GM23338 (cell line): ENCODE measurements around the gene PSMA2.

ENCODE experiments used
- CREB1 ChIP-seq: fragments of 250-450 bp; sonication (Bioruptor Pico); IDR thresholded peaks from 2 replicates; pipeline ENCODE4 v1.5.0; 2020; ENCODE audit warnings: low read depth, mild to moderate bottlenecking, moderate library complexity
- EZH2 ChIP-seq: fragments of 200-600 bp; sonication (generic); IDR thresholded peaks from one replicate; pipeline ENCODE4 v1.8.0; 2017; ENCODE audit warnings: antibody characterized with exemption, mild to moderate bottlenecking, low read depth; ENCODE audit not compliant: unreplicated experiment
- EZH2phosphoT487 ChIP-seq: fragments of 200-600 bp; sonication (generic); IDR thresholded peaks from one replicate; pipeline ENCODE4 v1.8.1; 2018; ENCODE audit warnings: antibody characterized with exemption; ENCODE audit not compliant: unreplicated experiment
- JUNB ChIP-seq: IDR thresholded peaks from one replicate; pipeline ENCODE4 v1.6.1; 2016; ENCODE audit warnings: antibody characterized with exemption; ENCODE audit not compliant: unreplicated experiment
- NANOG ChIP-seq: IDR thresholded peaks from 2 replicates; pipeline ENCODE4 v1.6.1; 2016; ENCODE audit warnings: antibody characterized with exemption, borderline replicate concordance
- POLR2AphosphoS5 ChIP-seq: IDR thresholded peaks from 2 replicates; pipeline ENCODE4 v1.6.1; 2016; ENCODE audit warnings: antibody characterized with exemption, low read depth
- STAT1 ChIP-seq: IDR thresholded peaks from one replicate; pipeline ENCODE4 v1.6.1; 2016; ENCODE audit warnings: antibody characterized with exemption; ENCODE audit not compliant: unreplicated experiment
- ZNF331 ChIP-seq: fragments of 250-450 bp; sonication (Bioruptor Pico); IDR thresholded peaks from 2 replicates; pipeline ENCODE4 v1.5.0; 2020; ENCODE audit warnings: low read depth, mild to moderate bottlenecking, moderate library complexity
- TF ChIP-seq, protein P1 (sequence below), 2 experiments: fragments of 200-600 bp in 1 of 2; sonication (generic) in 1 of 2; conservative IDR thresholded peaks; 2 replicates each; pipeline versions ENCODE4 v1.5.1 to v1.6.1; 2016 to 2017; ENCODE audit warnings: antibody characterized with exemption in 2 of 2, low read depth in 2 of 2, mild to moderate bottlenecking in 2 of 2, moderate library complexity in 1 of 2
- TF ChIP-seq, protein P2 (sequence below): IDR thresholded peaks from one replicate; pipeline ENCODE4 v1.6.1; 2018; ENCODE audit warnings: antibody characterized with exemption; ENCODE audit not compliant: unreplicated experiment
- TF ChIP-seq, protein P3 (sequence below): IDR thresholded peaks from 2 replicates; pipeline ENCODE4 v1.6.1; 2016; ENCODE audit warnings: antibody characterized with exemption
- TF ChIP-seq, protein P4 (sequence below): fragments of 250-450 bp; sonication (Bioruptor Pico); IDR thresholded peaks from 2 replicates; pipeline ENCODE4 v1.5.0; 2020; ENCODE audit warnings: mild to moderate bottlenecking, moderate library complexity

DNA sequence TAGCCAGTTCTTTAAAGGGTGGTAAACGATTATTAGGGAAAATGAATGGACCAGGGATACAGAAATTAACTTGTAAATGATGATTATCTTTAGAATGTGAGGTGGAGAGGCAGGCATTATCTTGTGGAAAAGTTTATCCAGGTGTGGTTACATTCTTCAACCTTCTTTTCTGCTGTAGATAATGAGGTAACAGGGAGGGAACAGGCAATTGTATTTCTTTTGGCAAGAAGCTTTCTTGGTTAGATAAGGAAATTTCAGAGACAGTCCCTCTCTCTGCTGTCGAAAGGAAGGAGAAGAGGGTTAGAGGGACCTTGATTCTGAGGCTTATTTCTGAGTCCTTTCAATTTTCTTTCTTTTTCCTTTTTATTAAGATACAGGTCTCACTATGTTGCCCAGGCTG is 32.3 kb upstream of the PSMA2 start:
- TF ChIP-seq, protein P1, sequence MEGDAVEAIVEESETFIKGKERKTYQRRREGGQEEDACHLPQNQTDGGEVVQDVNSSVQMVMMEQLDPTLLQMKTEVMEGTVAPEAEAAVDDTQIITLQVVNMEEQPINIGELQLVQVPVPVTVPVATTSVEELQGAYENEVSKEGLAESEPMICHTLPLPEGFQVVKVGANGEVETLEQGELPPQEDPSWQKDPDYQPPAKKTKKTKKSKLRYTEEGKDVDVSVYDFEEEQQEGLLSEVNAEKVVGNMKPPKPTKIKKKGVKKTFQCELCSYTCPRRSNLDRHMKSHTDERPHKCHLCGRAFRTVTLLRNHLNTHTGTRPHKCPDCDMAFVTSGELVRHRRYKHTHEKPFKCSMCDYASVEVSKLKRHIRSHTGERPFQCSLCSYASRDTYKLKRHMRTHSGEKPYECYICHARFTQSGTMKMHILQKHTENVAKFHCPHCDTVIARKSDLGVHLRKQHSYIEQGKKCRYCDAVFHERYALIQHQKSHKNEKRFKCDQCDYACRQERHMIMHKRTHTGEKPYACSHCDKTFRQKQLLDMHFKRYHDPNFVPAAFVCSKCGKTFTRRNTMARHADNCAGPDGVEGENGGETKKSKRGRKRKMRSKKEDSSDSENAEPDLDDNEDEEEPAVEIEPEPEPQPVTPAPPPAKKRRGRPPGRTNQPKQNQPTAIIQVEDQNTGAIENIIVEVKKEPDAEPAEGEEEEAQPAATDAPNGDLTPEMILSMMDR (conservative IDR thresholded peaks at IDR 0.05; ENCODE audit: low read depth in 2 of 2) = no peak
- no peak for TF ChIP-seq POLR2AphosphoS5
- TF ChIP-seq EZH2phosphoT487 = no peak
- TF ChIP-seq, protein P2, sequence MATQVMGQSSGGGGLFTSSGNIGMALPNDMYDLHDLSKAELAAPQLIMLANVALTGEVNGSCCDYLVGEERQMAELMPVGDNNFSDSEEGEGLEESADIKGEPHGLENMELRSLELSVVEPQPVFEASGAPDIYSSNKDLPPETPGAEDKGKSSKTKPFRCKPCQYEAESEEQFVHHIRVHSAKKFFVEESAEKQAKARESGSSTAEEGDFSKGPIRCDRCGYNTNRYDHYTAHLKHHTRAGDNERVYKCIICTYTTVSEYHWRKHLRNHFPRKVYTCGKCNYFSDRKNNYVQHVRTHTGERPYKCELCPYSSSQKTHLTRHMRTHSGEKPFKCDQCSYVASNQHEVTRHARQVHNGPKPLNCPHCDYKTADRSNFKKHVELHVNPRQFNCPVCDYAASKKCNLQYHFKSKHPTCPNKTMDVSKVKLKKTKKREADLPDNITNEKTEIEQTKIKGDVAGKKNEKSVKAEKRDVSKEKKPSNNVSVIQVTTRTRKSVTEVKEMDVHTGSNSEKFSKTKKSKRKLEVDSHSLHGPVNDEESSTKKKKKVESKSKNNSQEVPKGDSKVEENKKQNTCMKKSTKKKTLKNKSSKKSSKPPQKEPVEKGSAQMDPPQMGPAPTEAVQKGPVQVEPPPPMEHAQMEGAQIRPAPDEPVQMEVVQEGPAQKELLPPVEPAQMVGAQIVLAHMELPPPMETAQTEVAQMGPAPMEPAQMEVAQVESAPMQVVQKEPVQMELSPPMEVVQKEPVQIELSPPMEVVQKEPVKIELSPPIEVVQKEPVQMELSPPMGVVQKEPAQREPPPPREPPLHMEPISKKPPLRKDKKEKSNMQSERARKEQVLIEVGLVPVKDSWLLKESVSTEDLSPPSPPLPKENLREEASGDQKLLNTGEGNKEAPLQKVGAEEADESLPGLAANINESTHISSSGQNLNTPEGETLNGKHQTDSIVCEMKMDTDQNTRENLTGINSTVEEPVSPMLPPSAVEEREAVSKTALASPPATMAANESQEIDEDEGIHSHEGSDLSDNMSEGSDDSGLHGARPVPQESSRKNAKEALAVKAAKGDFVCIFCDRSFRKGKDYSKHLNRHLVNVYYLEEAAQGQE = no peak
- no peak for TF ChIP-seq STAT1
- TF ChIP-seq EZH2 = no peak
- TF ChIP-seq CREB1 (CRISPR knock-in tag) = no peak
- TF ChIP-seq, protein P3, sequence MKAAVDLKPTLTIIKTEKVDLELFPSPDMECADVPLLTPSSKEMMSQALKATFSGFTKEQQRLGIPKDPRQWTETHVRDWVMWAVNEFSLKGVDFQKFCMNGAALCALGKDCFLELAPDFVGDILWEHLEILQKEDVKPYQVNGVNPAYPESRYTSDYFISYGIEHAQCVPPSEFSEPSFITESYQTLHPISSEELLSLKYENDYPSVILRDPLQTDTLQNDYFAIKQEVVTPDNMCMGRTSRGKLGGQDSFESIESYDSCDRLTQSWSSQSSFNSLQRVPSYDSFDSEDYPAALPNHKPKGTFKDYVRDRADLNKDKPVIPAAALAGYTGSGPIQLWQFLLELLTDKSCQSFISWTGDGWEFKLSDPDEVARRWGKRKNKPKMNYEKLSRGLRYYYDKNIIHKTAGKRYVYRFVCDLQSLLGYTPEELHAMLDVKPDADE = no peak
- TF ChIP-seq ZNF331 (CRISPR knock-in tag) = no peak
- TF ChIP-seq NANOG = no peak
- TF ChIP-seq, protein P4, sequence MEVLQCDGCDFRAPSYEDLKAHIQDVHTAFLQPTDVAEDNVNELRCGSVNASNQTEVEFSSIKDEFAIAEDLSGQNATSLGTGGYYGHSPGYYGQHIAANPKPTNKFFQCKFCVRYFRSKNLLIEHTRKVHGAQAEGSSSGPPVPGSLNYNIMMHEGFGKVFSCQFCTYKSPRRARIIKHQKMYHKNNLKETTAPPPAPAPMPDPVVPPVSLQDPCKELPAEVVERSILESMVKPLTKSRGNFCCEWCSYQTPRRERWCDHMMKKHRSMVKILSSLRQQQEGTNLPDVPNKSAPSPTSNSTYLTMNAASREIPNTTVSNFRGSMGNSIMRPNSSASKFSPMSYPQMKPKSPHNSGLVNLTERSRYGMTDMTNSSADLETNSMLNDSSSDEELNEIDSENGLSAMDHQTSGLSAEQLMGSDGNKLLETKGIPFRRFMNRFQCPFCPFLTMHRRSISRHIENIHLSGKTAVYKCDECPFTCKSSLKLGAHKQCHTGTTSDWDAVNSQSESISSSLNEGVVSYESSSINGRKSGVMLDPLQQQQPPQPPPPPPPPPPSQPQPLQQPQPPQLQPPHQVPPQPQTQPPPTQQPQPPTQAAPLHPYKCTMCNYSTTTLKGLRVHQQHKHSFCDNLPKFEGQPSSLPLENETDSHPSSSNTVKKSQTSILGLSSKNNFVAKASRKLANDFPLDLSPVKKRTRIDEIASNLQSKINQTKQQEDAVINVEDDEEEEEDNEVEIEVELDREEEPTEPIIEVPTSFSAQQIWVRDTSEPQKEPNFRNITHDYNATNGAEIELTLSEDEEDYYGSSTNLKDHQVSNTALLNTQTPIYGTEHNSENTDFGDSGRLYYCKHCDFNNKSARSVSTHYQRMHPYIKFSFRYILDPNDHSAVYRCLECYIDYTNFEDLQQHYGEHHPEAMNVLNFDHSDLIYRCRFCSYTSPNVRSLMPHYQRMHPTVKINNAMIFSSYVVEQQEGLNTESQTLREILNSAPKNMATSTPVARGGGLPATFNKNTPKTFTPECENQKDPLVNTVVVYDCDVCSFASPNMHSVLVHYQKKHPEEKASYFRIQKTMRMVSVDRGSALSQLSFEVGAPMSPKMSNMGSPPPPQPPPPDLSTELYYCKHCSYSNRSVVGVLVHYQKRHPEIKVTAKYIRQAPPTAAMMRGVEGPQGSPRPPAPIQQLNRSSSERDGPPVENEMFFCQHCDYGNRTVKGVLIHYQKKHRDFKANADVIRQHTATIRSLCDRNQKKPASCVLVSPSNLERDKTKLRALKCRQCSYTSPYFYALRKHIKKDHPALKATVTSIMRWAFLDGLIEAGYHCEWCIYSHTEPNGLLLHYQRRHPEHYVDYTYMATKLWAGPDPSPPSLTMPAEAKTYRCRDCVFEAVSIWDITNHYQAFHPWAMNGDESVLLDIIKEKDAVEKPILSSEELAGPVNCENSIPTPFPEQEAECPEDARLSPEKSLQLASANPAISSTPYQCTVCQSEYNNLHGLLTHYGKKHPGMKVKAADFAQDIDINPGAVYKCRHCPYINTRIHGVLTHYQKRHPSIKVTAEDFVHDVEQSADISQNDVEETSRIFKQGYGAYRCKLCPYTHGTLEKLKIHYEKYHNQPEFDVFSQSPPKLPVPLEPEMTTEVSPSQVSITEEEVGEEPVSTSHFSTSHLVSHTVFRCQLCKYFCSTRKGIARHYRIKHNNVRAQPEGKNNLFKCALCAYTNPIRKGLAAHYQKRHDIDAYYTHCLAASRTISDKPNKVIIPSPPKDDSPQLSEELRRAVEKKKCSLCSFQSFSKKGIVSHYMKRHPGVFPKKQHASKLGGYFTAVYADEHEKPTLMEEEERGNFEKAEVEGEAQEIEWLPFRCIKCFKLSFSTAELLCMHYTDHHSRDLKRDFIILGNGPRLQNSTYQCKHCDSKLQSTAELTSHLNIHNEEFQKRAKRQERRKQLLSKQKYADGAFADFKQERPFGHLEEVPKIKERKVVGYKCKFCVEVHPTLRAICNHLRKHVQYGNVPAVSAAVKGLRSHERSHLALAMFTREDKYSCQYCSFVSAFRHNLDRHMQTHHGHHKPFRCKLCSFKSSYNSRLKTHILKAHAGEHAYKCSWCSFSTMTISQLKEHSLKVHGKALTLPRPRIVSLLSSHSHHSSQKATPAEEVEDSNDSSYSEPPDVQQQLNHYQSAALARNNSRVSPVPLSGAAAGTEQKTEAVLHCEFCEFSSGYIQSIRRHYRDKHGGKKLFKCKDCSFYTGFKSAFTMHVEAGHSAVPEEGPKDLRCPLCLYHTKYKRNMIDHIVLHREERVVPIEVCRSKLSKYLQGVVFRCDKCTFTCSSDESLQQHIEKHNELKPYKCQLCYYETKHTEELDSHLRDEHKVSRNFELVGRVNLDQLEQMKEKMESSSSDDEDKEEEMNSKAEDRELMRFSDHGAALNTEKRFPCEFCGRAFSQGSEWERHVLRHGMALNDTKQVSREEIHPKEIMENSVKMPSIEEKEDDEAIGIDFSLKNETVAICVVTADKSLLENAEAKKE (CRISPR knock-in tag) = no peak
- TF ChIP-seq JUNB = no peak
